HEK293 (cell line): ENCODE data around the gene EXOC8.
A peak's percentile ranks its signal among the peaks of the same experiment; 100 is the strongest.

Experiments used
- KLF17 ChIP-seq: fragments of 450-650 bp; formaldehyde crosslinking; IDR thresholded peaks from 2 replicates; pipeline ENCODE4 v1.5.1; 2016; ENCODE audit warnings: missing biosample characterization, missing genetic modification characterization
- KLF7 ChIP-seq: fragments of 450-650 bp; formaldehyde crosslinking; IDR thresholded peaks from 2 replicates; pipeline ENCODE4 v1.5.1; 2016; ENCODE audit warnings: missing biosample characterization, missing genetic modification characterization, borderline replicate concordance
- PBX3 ChIP-seq: sonication (generic); formaldehyde crosslinking; IDR thresholded peaks from 2 replicates; pipeline ENCODE4 v1.8.1; 2022; ENCODE audit warnings: mild to moderate bottlenecking, moderate library complexity, missing genetic modification reagents
- ZBTB11 ChIP-seq: fragments of 450-650 bp; formaldehyde crosslinking; conservative IDR thresholded peaks from 2 replicates; pipeline ENCODE4 v1.5.1; 2016; ENCODE audit warnings: low read depth, missing biosample characterization, missing genetic modification characterization
- ZBTB21 ChIP-seq: fragments of 450-650 bp; formaldehyde crosslinking; IDR thresholded peaks from 2 replicates; pipeline ENCODE4 v1.5.1; 2017; ENCODE audit warnings: missing biosample characterization, missing genetic modification characterization
- ZBTB26 ChIP-seq: fragments of 450-650 bp; formaldehyde crosslinking; optimal IDR thresholded peaks from 2 replicates; pipeline ENCODE3; 2016; ENCODE audit warnings: missing biosample characterization, mild to moderate bottlenecking, missing genetic modification characterization
- ZFHX2 ChIP-seq: fragments of 450-650 bp; formaldehyde crosslinking; conservative IDR thresholded peaks from 2 replicates; pipeline ENCODE4 v1.5.1; 2016; ENCODE audit warnings: missing biosample characterization, missing genetic modification characterization
- ZNF133 ChIP-seq: fragments of 450-650 bp; formaldehyde crosslinking; IDR thresholded peaks from 2 replicates; pipeline ENCODE4 v1.5.1; 2016; ENCODE audit warnings: missing biosample characterization, missing genetic modification characterization
- ZNF16 ChIP-seq: fragments of 450-650 bp; formaldehyde crosslinking; IDR thresholded peaks from 2 replicates; pipeline ENCODE4 v1.5.1; 2016; ENCODE audit warnings: low read depth, missing biosample characterization, missing genetic modification characterization
- ZNF354C ChIP-seq: fragments of 450-650 bp; formaldehyde crosslinking; IDR thresholded peaks from 2 replicates; pipeline ENCODE4 v1.5.1; 2016; ENCODE audit warnings: missing biosample characterization, missing genetic modification characterization, low read depth, borderline replicate concordance
- ZNF362 ChIP-seq: fragments of 450-650 bp; formaldehyde crosslinking; IDR thresholded peaks from 2 replicates; pipeline ENCODE4 v1.5.1; 2016; ENCODE audit warnings: missing biosample characterization, missing genetic modification characterization
- ZNF366 ChIP-seq: fragments of 450-650 bp; formaldehyde crosslinking; conservative IDR thresholded peaks from 2 replicates; pipeline ENCODE4 v1.5.1; 2016; ENCODE audit warnings: missing biosample characterization, missing genetic modification characterization
- ZNF426 ChIP-seq: fragments of 450-650 bp; formaldehyde crosslinking; IDR thresholded peaks from 2 replicates; pipeline ENCODE4 v1.5.1; 2017; ENCODE audit warnings: missing biosample characterization, missing genetic modification characterization, mild to moderate bottlenecking, inconsistent platforms, moderate library complexity
- ZNF518A ChIP-seq: fragments of 450-650 bp; formaldehyde crosslinking; conservative IDR thresholded peaks from 2 replicates; pipeline ENCODE4 v1.5.1; 2016; ENCODE audit warnings: low read depth, missing biosample characterization, missing genetic modification characterization
- ZNF530 ChIP-seq: fragments of 450-650 bp; formaldehyde crosslinking; IDR thresholded peaks from 2 replicates; pipeline ENCODE4 v1.5.1; 2016; ENCODE audit warnings: low read depth, missing biosample characterization, missing genetic modification characterization
- ZNF555 ChIP-seq: fragments of 450-650 bp; formaldehyde crosslinking; conservative IDR thresholded peaks from 2 replicates; pipeline ENCODE4 v1.5.1; 2017; ENCODE audit warnings: missing biosample characterization, mild to moderate bottlenecking, missing genetic modification characterization, inconsistent platforms
- ZNF560 ChIP-seq: fragments of 450-650 bp; formaldehyde crosslinking; IDR thresholded peaks from 2 replicates; pipeline ENCODE4 v1.5.1; 2017; ENCODE audit warnings: missing biosample characterization, missing genetic modification characterization, borderline replicate concordance
- ZNF571 ChIP-seq: fragments of 450-650 bp; formaldehyde crosslinking; IDR thresholded peaks from 2 replicates; pipeline ENCODE4 v1.5.0; 2017; ENCODE audit warnings: missing biosample characterization, missing genetic modification characterization
- ZNF623 ChIP-seq: fragments of 450-650 bp; formaldehyde crosslinking; IDR thresholded peaks from 2 replicates; pipeline ENCODE4 v1.5.1; 2016; ENCODE audit warnings: missing biosample characterization, missing genetic modification characterization
- ZNF645 ChIP-seq: fragments of 450-650 bp; formaldehyde crosslinking; IDR thresholded peaks from 2 replicates; pipeline ENCODE4; 2016; ENCODE audit warnings: missing biosample characterization, missing genetic modification characterization
- ZNF677 ChIP-seq: fragments of 450-650 bp; IDR thresholded peaks from 2 replicates; pipeline ENCODE4 v1.5.0; 2018; ENCODE audit warnings: missing biosample characterization, mild to moderate bottlenecking, missing genetic modification characterization, moderate library complexity
- ZNF791 ChIP-seq: fragments of 450-650 bp; formaldehyde crosslinking; IDR thresholded peaks from 2 replicates; pipeline ENCODE4 v1.5.1; 2016; ENCODE audit warnings: missing biosample characterization, missing genetic modification characterization
- ZNF843 ChIP-seq: fragments of 450-650 bp; formaldehyde crosslinking; IDR thresholded peaks from 2 replicates; pipeline ENCODE4 v1.5.1; 2016; ENCODE audit warnings: missing biosample characterization, missing genetic modification characterization
- ZSCAN18 ChIP-seq: fragments of 450-650 bp; formaldehyde crosslinking; IDR thresholded peaks from 2 replicates; pipeline ENCODE4 v1.5.1; 2016; ENCODE audit warnings: missing biosample characterization, missing genetic modification characterization

Gene EXOC8

GRCh38 chr1:231337043-231337471 is 595 bp downstream of the EXOC8 start (continued):
- TF ChIP-seq ZSCAN18 (tag by site-specific recombination) = no peak
- no peak for TF ChIP-seq ZNF530 (tag by site-specific recombination)
- no peak for TF ChIP-seq ZNF133 (tag by site-specific recombination)
- TF ChIP-seq ZNF426 (tag by site-specific recombination) = no peak
- no peak for TF ChIP-seq ZNF16 (tag by site-specific recombination)
- TF ChIP-seq PBX3 (CRISPR knock-in tag) = no peak
- TF ChIP-seq ZNF843 (tag by site-specific recombination) = no peak
- TF ChIP-seq ZNF555 (tag by site-specific recombination) = no peak
- TF ChIP-seq ZNF354C = no peak
- TF ChIP-seq ZNF366 (tag by site-specific recombination) = no peak
- TF ChIP-seq KLF7 (tag by site-specific recombination) = no peak
- no peak; the same call in 1 of the 2 replicates for TF ChIP-seq ZFHX2
- no peak for TF ChIP-seq ZNF791 (tag by site-specific recombination)
- TF ChIP-seq ZBTB26 (tag by site-specific recombination) = peak; percentile 37
- no peak for TF ChIP-seq ZBTB11 (tag by site-specific recombination)
- no peak for TF ChIP-seq ZNF518A (tag by site-specific recombination)
- TF ChIP-seq ZNF645 = no peak
- no peak for TF ChIP-seq ZNF362 (tag by site-specific recombination)
- TF ChIP-seq ZNF560 (tag by site-specific recombination) = no peak
- TF ChIP-seq ZNF571 (tag by site-specific recombination) = no peak
- TF ChIP-seq ZNF623 = no peak
- no peak for TF ChIP-seq ZNF677 (tag by site-specific recombination)
- no peak for TF ChIP-seq ZBTB21
- TF ChIP-seq KLF17 (tag by site-specific recombination) = no peak
